GM12878 (cell line): Measurements from ENCODE around the gene MAST2. TPM values are rescaled to one million over a fixed set of nuclear protein-coding genes. Genes with fewer than 3 reads are reported as not detected.

Experiments used
- ATAC-seq: fragments of 200-7000 bp; cut with Tn5 transposase; 3 replicates; pipeline ENCODE4 v1.9.1; 2020; ENCODE audit warnings: mild to moderate bottlenecking, moderate library complexity
- BruUV-seq: library from RNA; stranded (reverse); fragments of 400-500 nt; replicated peaks from 2 replicates; lab custom pipeline; 2021; lab: Mats Ljungman, UMichigan
- CTCF ChIA-PET: fragments of 300-600 bp; sonication (Branson Sonifier 250); formaldehyde crosslinking; extraction: SDS; loops from one replicate; lab custom pipeline; 2021; ENCODE audit warnings: inconsistent platforms; lab: Yijun Ruan, JAX
- POLR2A ChIA-PET: fragments of 350-600 bp; formaldehyde crosslinking; extraction: SDS; loops from one replicate; lab custom pipeline; 2021; ENCODE audit warnings: inconsistent platforms; lab: Charles Lee
- RAD21 ChIA-PET: fragments of 300-600 bp; sonication (Branson Sonifier 250); formaldehyde crosslinking; loops from one replicate; lab custom pipeline; 2023; ENCODE audit warnings: antibody characterized with exemption; ENCODE audit not compliant: unreplicated experiment; lab: Charles Lee
- SMC1A ChIA-PET: fragments of 300-600 bp; sonication (Branson Sonifier 250); formaldehyde crosslinking; loops from one replicate; lab custom pipeline; 2023; ENCODE audit not compliant: unreplicated experiment, uncharacterized antibody; lab: Charles Lee
- DNase-seq: peaks from one replicate; pipeline ENCODE4 v3.0.0-alpha.2; 2011; ENCODE audit warnings: low read depth, low spot score
- FAIRE-seq: peaks from 3 replicates; lab custom pipeline; 2011; peaks lifted over from hg19 to GRCh38; lab: Jason Lieb, UNC
- H2AFZ ChIP-seq: 2 replicates; pipeline ENCODE4 v1.6.0; 2011; ENCODE audit warnings: low read depth, low read length, control low read depth; ENCODE audit not compliant: control insufficient read depth
- H3K27ac ChIP-seq: 2 replicates; pipeline ENCODE4 v1.5.1; 2011; ENCODE audit warnings: control low read depth; ENCODE audit not compliant: control insufficient read depth, insufficient read depth
- H3K27me3 ChIP-seq, 2 experiments: replicated peaks in 1 of 2; 2 replicates each; pipeline versions ENCODE4 v1.6.0 to v1.6.1; 2011; ENCODE audit warnings: low read length in 1 of 2; ENCODE audit not compliant: control insufficient read depth in 2 of 2, insufficient read depth in 2 of 2
- H3K36me3 ChIP-seq, 2 experiments: 2 replicates each; pipeline ENCODE4 v1.5.1; 2011; ENCODE audit warnings: low read length in 1 of 2; ENCODE audit not compliant: control insufficient read depth in 2 of 2, insufficient read depth in 2 of 2
- H3K4me1 ChIP-seq: 2 replicates; pipeline ENCODE4 v1.6.1; 2011; ENCODE audit warnings: mild to moderate bottlenecking, low read length, moderate library complexity, mixed read lengths; ENCODE audit not compliant: control insufficient read depth, insufficient read depth
- H3K4me2 ChIP-seq: 2 replicates; pipeline ENCODE4 v1.6.0; 2011; ENCODE audit warnings: control low read depth; ENCODE audit not compliant: control insufficient read depth, insufficient read depth
- H3K4me3 ChIP-seq: fragments of 200-600 bp; sonication (generic); 2 replicates; pipeline ENCODE4 v1.5.1; 2016
- H3K79me2 ChIP-seq: 2 replicates; pipeline ENCODE4 v1.6.0; 2011; ENCODE audit warnings: low read length; ENCODE audit not compliant: control insufficient read depth, insufficient read depth
- H3K9ac ChIP-seq: 2 replicates; pipeline ENCODE4 v1.8.0; 2011; ENCODE audit warnings: low read length, control low read depth, mixed read lengths; ENCODE audit not compliant: control insufficient read depth, insufficient read depth
- H3K9me3 ChIP-seq: replicated peaks from 3 replicates; pipeline ENCODE4 v1.5.1; 2011; ENCODE audit warnings: mild to moderate bottlenecking, low read length; ENCODE audit not compliant: control insufficient read depth, insufficient read depth
- H4K20me1 ChIP-seq: 2 replicates; pipeline ENCODE4 v1.6.0; 2011; ENCODE audit not compliant: control insufficient read depth, insufficient read depth
- CEBPZ ChIP-seq: fragments of 150-350 bp; IDR thresholded peaks from 2 replicates; pipeline ENCODE4 v1.6.1; 2016; ENCODE audit warnings: low read depth, low read length
- DPF2 ChIP-seq: fragments of 450-650 bp; IDR thresholded peaks from 2 replicates; pipeline ENCODE4 v1.6.1; 2017; ENCODE audit warnings: mild to moderate bottlenecking
- IRF3 ChIP-seq: fragments of 450-650 bp; IDR thresholded peaks from 2 replicates; pipeline ENCODE4 v1.6.1; 2014; ENCODE audit warnings: mild to moderate bottlenecking
- MEF2B ChIP-seq: fragments of 450-650 bp; IDR thresholded peaks from 2 replicates; pipeline ENCODE4 v1.6.1; 2018; ENCODE audit warnings: mild to moderate bottlenecking, moderate library complexity; ENCODE audit not compliant: partially characterized antibody, poor library complexity, severe bottlenecking
- MYB ChIP-seq: fragments of 150-350 bp; IDR thresholded peaks from 2 replicates; pipeline ENCODE4 v1.6.1; 2014; ENCODE audit warnings: mild to moderate bottlenecking, low read depth, low read length, borderline replicate concordance
- POLR2AphosphoS5 ChIP-seq: IDR thresholded peaks from 2 replicates; pipeline ENCODE4 v1.6.1; 2011; ENCODE audit warnings: mild to moderate bottlenecking, low read length, inconsistent platforms
- SREBF2 ChIP-seq: IDR thresholded peaks from 2 replicates; pipeline ENCODE4 v1.6.1; 2012; ENCODE audit warnings: mild to moderate bottlenecking, low read length
- STAT1 ChIP-seq: fragments of 450-650 bp; conservative IDR thresholded peaks from 2 replicates; pipeline ENCODE4 v1.6.1; 2014; ENCODE audit warnings: antibody characterized with exemption, mild to moderate bottlenecking
- TBL1XR1 ChIP-seq: IDR thresholded peaks from 2 replicates; pipeline ENCODE4 v1.6.1; 2012; ENCODE audit warnings: low read depth, low read length, improper control_type of control experiment
- WGBS: methylation state at CpG from one replicate; pipeline ENCODE4 v1.1.6; 2016; ENCODE audit warnings: low lambda C conversion rate; ENCODE audit not compliant: insufficient replicate concordance, insufficient coverage; ENCODE audit errors: missing lambda C conversion rate; 5-methylcytosine and 5-hydroxymethylcytosine counted together
- in situ Hi-C: fragments of 300-500 bp; cut with MboI; formaldehyde crosslinking; loops from 9 replicates; pipeline ENCODE4 v1.14.3; 2018; ENCODE audit warnings: mixed read lengths
- intact Hi-C: fragments of 100-400 bp; cut with micrococcal nuclease; formaldehyde crosslinking; loops from one replicate; pipeline ENCODE4 v1.14.2; 2022; ENCODE audit not compliant: unreplicated experiment
- polyA plus RNA-seq, 11 experiments: library from polyadenylated mRNA; depleted of rRNA in 4 of 11; unstranded in 6 of 11; stranded (reverse) in 5 of 11; fragments of >200 nt; fragmentation: Nextera tagmentation in 4 of 11; fragmentation: Illumina TruSeq in 1 of 11; extraction: Ambion mirVana in 4 of 11; extraction: Trizol in 1 of 11; gene quantifications; 1 replicate in 1 of 11; 2 replicates in 10 of 11; pipeline versions ENCODE4 v1.2.1 to v1.2.3, GENCODE V29; 2011 to 2016; ENCODE audit warnings: inconsistent platforms in 2 of 11, missing spikeins in 2 of 11, low read depth in 1 of 11
- total RNA-seq, 4 experiments: library from RNA; depleted of rRNA in 3 of 4; stranded (reverse); fragments of >200 nt in 3 of 4; fragmentation: Illumina TruSeq in 1 of 4; extraction: Trizol in 1 of 4; gene quantifications; 2 replicates each; pipeline versions ENCODE4 v1.2.1 to v1.2.3, GENCODE V29; 2013 to 2021

MAST2 gene
- total and polyA plus RNA-seq, 10 of the 15 experiments (the other 5 are each of a cell fraction or from before 2014, with no cell fraction given): 1.0 to 28.7 (median 13.8) TPM

- in situ Hi-C loops (no loop called here), intact Hi-C loops (no loop called here)
- DNase-seq (no peak), ATAC-seq (no peak), FAIRE-seq (no peak)
- H3K36me3 ChIP-seq: no peaks in the 10 kb centered on the region; a peak in 1 of 4 replicates
- no peaks in the 10 kb centered on the region for H3K4me1 ChIP-seq
- TF ChIP-seq SREBF2 (no peak), STAT1 (no peak), DPF2 (no peak), POLR2AphosphoS5 (no peak)
- H3K4me3 ChIP-seq: no peak overlapping the region
- H2AFZ ChIP-seq: no peak overlapping the region
- no peak overlapping the region for H3K9ac ChIP-seq
- ChIA-PET RAD21 (no interaction called here), SMC1A (interaction anchor here (1.4 kb wide), 1 partner anchor 18 kb away, joined by 4 read pairs; no protein-coding TSS in a partner anchor), CTCF (interaction anchor here (1.2 kb wide), 1 partner anchor 8 kb away, joined by 6 read pairs; no protein-coding TSS in a partner anchor), POLR2A (no interaction called here)
- no peaks in the 10 kb centered on the region for H4K20me1 ChIP-seq
- H3K27ac ChIP-seq: no peak overlapping the region
- no peak overlapping the region for H3K4me2 ChIP-seq
- H3K9me3 ChIP-seq: no peaks in the 10 kb centered on the region
- H3K79me2 ChIP-seq: no peaks in the 10 kb centered on the region
- H3K27me3 ChIP-seq: no peaks in the 10 kb centered on the region
- no TSS peak for BruUV-seq
Measured at GRCh38 chr1:45894921-45895320, 91.5 kb downstream of the MAST2 start.

GRCh38 chr1:45895406-45895805 lies 92.0 kb downstream of the MAST2 start:
- Histone ChIP-seq H3K27ac (no peak overlapping the region), H3K9ac (no peak overlapping the region), H4K20me1 (no peaks in the 10 kb centered on the region), H2AFZ (no peak overlapping the region), H3K4me3 (no peak overlapping the region), H3K4me1 (no peaks in the 10 kb centered on the region), H3K4me2 (no peak overlapping the region), H3K36me3 (no peaks in the 10 kb centered on the region; a peak in 1 of 4 replicates), H3K27me3 (no peaks in the 10 kb centered on the region), H3K9me3 (no peaks in the 10 kb centered on the region), H3K79me2 (no peaks in the 10 kb centered on the region)
- in situ Hi-C loops (no loop called here), intact Hi-C loops (no loop called here)
- peak; percentile 61 for FAIRE-seq
- RAD21 ChIA-PET: no interaction called here
- no TSS peak for BruUV-seq
- no peak for ATAC-seq
- 100% methylated on average over 2 of the region's 2 CpGs for WGBS
- DNase-seq: no peak
- POLR2A ChIA-PET: interaction anchor here (0.5 kb wide), 1 partner anchor 138 kb away, joined by 4 read pairs; no protein-coding TSS in a partner anchor
- TF ChIP-seq DPF2 (no peak), TBL1XR1 (no peak), MYB (no peak), CEBPZ (no peak), IRF3 (no peak), MEF2B (no peak)
- SMC1A ChIA-PET: interaction anchor here (1.4 kb wide), 1 partner anchor 18 kb away, joined by 4 read pairs; no protein-coding TSS in a partner anchor
- CTCF ChIA-PET: no interaction called here
